VCaP (cell line): ENCODE results near the gene NFASC.
A peak's percentile ranks its signal among the peaks of the same experiment; 100 is the strongest.

Experiments
- H3K27ac ChIP-seq: fragments of 450-650 bp; 2 replicates; pipeline ENCODE4 v1.5.1; 2017
- CTCF ChIP-seq: fragments of 450-650 bp; conservative IDR thresholded peaks from 2 replicates; pipeline ENCODE4 v1.5.1; 2017; ENCODE audit warnings: mild to moderate bottlenecking, moderate library complexity

Gene NFASC

GRCh38 chr1:205056188-205056611, 185.5 kb downstream of the NFASC start:
- TF ChIP-seq CTCF: no peak
- H3K27ac ChIP-seq: no peak overlapping the region

- H3K27ac ChIP-seq: no peak overlapping the region
- TF ChIP-seq CTCF: no peak
These were observed 186.4 kb downstream of the NFASC start for GRCh38 chr1:205056956-205057568.

- H3K27ac ChIP-seq: no peak overlapping the region
- no peak for TF ChIP-seq CTCF
These were observed 187.3 kb downstream of the NFASC start for GRCh38 chr1:205057808-205058575.

GRCh38 chr1:205058853-205059252, 188.2 kb downstream of the NFASC start:
- no peak for TF ChIP-seq CTCF
- H3K27ac ChIP-seq: no peak overlapping the region

- no peak for TF ChIP-seq CTCF
These were observed 189.0 kb downstream of the NFASC start for GRCh38 chr1:205059660-205060059.

GRCh38 chr1:205060746-205061145, 190.1 kb downstream of the NFASC start:
- no peak for TF ChIP-seq CTCF
- peak overlapping the region; percentile 38; the same call in 1 of the 2 replicates for H3K27ac ChIP-seq

More at GRCh38 chr1:205059660-205060059, 189.0 kb downstream of the NFASC start:
- no peak overlapping the region for H3K27ac ChIP-seq

- H3K27ac ChIP-seq: peak overlapping the region; percentile 38; the same call in 1 of the 2 replicates
- no peak for TF ChIP-seq CTCF
These were observed 190.6 kb downstream of the NFASC start for GRCh38 chr1:205061227-205061626.
